Right ventricle myocardium superior (tissue), 1 donor: ENCODE measurements around the gene CLEC1B. TPM values are rescaled to one million over a fixed set of nuclear protein-coding genes. Genes with fewer than 3 reads are reported as not detected.
"Not testable (repeated sequence)": the region's sequence is repeated elsewhere in the genome, so short reads cannot be mapped to it uniquely, and the experiment has no call there.

ENCODE experiments used
- ATAC-seq: fragments of 200-7000 bp; cut with Tn5 transposase; one replicate; pipeline ENCODE4 v1.9.1; 2020; ENCODE audit warnings: mild to moderate bottlenecking; ENCODE audit not compliant: poor library complexity
- DNase-seq: peaks from one replicate; pipeline ENCODE4 v3.0.0-alpha.2; 2020
- intact Hi-C: fragments of 100-400 bp; cut with DNase I; formaldehyde crosslinking; loops from one replicate; pipeline ENCODE4 v1.11.2; 2022
- total RNA-seq: library from RNA; stranded (reverse); fragmentation: NEBNext Ultra II Directional; extraction: Animal tissue kit (Norgen Biotek cat#: 25700); gene quantifications from one replicate; pipeline ENCODE4 v1.2.1, GENCODE V29; 2021
- donor health status: DM: no; HTN: yes; CAD: no; lungs with severe emphysema.

The CLEC1B gene
- total RNA-seq, 1 donor from 2014 or later, result not detected

DNA sequence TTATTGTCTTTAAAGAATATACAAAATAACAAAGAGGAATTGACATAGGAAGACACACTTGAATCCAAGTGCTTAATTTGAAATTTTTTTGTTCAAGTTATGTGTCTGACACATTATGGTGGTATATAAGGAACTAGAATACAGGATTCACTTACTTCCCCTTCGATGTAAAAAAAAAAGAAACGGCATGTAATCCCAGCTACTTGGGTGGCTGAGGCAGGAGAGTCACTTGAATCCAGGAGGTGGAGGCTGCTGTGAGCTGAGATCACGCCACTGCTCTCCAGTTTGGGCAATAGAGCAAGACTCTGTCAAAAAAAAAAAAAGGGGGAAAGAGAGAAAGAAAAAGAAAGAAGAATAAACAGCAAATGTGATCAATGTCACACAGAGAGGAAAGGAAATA is 18.8 kb downstream of the CLEC1B start:
- intact Hi-C loops, result no loop called here
- ATAC-seq (no peak), DNase-seq (no peak)

DNA sequence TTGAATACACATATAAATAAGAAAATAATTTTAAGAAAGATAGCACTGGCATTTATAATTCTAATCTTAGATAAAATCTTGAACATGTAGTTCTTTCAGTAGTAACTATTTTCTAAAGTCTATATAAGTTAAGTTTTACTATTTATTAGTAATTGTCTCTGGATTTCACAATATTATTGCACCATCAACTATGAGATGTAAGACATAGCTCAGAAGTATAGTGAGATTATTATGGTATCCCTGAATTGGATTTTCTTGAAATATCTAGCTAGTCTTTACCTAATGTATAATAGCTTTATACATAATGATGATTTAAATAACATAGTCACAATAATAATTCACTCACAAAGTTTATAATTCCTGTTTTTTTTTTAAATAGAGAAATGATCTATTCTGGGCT is 21.0 kb downstream of the CLEC1B start:
- intact Hi-C loops, result no loop called here
- DNase-seq (no peak), ATAC-seq (no peak)

DNA sequence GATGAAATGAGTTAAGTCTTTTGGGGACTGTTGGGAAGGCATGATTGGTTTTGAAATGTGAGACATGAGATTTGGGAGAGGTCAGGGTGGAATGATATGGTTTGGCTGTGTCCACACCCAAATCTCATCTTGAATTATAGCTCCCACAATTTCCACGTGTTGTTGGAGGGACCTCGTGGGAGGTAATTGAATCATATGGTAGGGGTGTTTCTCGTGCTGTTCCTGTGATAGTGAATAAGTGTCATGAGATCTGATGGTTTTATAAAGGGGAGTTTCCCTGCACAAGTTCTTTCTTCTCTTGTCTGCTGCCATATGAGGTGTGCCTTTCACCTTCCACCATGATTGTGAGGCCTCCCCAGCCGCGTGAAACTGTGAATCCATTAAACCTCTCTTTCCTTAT is 22.3 kb downstream of the CLEC1B start:
- DNase-seq, intact Hi-C loops, ATAC-seq: not testable (repeated sequence)

DNA sequence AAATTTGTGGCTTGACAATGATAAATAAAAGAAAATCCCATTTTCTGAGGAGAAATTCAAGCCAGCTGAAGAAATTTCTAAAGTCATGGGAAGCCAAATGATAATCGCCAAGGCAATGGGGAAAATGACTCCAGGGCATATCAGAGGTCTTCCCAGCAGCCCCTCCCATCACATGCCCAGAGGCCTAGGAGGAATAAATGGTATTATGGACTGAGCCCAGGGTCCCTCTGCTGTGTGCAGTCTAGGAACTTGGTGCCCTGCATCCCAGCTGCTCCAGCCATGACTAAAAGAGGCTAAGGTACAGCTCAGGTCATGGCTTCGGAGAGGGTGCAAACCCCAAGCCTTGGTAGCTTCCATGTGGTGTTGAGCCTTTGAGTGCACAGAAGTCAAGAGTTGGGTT is 23.3 kb downstream of the CLEC1B start:
- DNase-seq (no peak), ATAC-seq (no peak)
- intact Hi-C loops, result no loop called here

DNA sequence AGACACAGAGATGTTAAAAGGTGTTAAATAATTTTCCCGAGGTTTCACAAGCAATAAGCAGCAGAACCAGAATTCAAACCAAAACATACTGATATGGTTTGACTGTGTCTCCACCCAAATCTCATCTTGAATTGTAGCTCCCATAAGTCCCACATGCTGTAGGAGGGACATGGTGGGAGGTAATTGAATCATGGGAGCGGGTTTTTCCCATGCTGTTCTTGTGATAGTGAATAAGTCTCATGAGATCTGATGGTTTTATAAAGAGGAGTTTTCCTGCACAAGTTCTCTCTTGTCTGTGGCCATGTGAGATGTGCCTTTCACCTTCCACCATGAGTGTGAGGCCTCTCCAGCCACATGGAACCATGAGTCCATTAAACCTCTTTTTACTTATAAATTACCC is 24.2 kb downstream of the CLEC1B start:
- DNase-seq, intact Hi-C loops, ATAC-seq: not testable (repeated sequence)

DNA sequence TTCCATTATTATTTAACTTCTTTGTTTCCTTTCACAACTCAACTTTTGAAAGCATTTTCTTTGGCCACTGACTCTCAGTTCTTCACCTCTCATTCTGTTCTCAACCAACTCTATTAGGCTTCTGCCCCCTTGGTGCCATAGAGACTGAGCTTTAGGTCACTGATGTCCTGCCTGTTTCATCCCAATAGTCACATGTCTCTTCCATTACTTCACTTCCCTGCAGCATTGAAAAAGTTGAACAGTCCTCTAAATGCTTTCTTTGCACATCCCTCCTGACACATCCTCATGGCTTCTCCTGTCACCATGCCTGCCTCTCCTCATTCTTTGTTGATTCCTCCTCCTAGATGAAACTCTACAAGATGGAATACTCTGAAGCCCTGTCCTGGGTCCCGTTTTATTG is 25.0 kb downstream of the CLEC1B start:
- ATAC-seq (no peak), DNase-seq (no peak)
- intact Hi-C loops, result no loop called here

DNA sequence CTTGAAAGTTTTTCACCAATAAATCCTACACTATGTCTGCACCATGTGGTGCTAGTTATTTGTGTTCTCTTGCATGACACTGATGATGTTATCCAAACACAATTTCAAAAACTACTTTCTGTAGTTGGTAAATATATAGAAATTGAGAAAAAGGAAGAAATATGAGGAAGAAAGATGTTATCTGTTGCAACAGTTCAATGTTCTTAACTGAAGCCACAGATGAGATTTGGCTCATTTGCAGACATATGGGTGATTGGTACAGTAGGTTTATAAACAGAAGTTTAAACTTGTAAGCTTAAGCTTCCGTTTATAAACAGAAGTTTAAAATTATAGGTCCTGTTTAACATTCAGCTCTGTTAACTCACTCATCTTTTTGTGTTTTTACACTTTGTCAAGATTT is 27.7 kb downstream of the CLEC1B start, which contains the start of gene CLEC12A:
CLEC12A (plus strand) TSS at position 229 of the 400 bp plus-strand sequence. CDS start 188 bp downstream, outside the sequence.
- intact Hi-C loops, result no loop called here
- DNase-seq, result no peak
- ATAC-seq, result no peak

DNA sequence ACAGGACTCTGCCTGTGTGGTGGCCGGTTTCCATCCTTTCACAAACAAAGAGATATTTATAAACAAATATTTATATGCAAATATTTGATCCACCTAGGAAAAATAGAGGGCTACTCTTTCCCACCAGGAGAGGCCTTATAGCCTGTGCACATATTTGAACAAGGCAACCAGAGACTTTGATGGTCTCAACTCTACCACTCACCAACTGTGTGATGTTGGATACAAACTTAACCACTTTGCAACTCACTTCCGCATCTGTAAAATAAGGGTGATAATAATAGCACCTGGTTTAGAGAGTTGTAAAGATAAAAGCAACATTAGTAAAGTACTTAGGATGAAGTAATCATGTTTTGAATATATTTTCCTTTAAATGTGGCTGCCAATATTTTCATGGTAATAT is 29.2 kb downstream of the CLEC1B start:
- ATAC-seq, result no peak
- DNase-seq, result no peak
- intact Hi-C loops, result no loop called here

DNA sequence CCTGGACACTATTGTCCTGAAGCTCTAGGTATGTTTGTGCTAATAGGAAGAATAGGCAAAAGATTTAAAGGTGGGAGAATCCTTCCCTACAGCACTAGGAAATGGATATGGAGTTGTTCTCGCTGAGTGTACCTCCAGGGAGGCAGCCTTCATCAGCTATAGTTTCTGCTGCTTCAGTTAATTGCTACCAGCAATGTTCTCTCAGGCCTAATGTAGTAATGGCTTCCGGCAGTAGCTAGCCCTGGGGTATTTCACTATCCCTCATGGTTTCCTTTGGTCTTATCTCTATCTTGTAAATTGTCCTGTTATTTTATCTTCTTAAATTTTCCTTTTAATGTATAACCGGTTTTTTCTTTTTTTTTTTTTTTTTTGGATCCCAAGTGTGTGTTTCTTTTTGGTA is 37.0 kb downstream of the CLEC1B start:
- DNase-seq (no peak), ATAC-seq (no peak)
- intact Hi-C loops, result no loop called here

DNA sequence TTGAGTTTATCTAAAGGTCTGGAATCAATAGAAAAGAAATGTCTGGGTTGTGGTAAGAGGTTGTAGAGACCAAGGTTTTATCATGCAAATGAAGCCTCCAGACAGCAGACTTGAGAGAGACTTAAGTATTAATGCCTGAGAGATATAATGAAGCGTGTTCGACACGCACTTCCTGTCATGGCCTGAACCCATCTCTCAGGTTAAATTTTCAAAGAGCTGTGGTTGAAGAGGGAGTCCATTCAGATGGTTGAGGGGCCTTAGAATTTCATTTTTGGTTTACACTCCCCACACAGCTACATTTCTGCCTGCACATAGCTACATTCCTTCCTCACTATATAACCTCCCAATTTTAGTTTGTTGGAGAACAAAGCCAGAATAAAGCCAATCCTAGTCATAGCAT is 37.8 kb downstream of the CLEC1B start:
- intact Hi-C loops, result no loop called here
- ATAC-seq (no peak), DNase-seq (no peak)

DNA sequence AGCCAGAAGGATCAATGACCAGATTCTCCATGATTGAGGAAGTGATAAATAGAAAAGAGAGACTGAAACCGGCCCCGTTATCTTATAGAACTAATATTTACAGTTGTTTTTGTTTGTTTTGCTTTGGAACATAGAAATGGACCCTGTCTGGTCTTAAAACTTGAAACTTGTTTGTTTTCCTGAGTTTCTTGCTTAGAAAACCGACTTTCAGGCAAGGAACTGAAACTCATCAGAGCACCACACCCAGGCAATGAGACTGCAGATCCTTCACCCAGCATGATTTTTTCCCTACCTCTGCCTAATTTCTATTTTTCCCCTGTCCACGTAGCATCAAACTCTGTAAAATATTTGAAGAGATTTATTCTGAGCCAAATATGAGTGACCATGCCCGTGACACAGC is 38.3 kb downstream of the CLEC1B start:
- DNase-seq (no peak), ATAC-seq (no peak)
- intact Hi-C loops, result no loop called here

DNA sequence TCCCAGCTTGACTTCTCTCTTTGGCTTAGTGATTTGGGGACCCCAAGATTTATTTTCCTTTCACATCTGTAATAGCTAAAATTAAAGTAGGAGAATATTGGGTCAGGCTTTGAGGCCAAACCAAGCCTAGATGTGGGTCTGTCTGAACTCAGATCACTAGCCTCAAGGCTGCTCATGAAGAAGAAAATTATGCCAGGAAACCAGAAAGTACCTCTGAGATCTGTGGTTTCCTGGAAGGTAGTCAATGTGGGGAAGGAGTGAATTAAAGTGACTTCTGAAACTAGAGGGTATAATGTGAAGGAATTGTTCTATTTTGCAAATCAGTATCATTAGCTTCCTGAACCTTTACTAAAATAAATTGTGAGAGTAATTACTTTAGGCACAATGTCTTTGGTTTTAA is 41.1 kb downstream of the CLEC1B start:
- ATAC-seq (no peak), DNase-seq (no peak)
- intact Hi-C loops, result no loop called here

DNA sequence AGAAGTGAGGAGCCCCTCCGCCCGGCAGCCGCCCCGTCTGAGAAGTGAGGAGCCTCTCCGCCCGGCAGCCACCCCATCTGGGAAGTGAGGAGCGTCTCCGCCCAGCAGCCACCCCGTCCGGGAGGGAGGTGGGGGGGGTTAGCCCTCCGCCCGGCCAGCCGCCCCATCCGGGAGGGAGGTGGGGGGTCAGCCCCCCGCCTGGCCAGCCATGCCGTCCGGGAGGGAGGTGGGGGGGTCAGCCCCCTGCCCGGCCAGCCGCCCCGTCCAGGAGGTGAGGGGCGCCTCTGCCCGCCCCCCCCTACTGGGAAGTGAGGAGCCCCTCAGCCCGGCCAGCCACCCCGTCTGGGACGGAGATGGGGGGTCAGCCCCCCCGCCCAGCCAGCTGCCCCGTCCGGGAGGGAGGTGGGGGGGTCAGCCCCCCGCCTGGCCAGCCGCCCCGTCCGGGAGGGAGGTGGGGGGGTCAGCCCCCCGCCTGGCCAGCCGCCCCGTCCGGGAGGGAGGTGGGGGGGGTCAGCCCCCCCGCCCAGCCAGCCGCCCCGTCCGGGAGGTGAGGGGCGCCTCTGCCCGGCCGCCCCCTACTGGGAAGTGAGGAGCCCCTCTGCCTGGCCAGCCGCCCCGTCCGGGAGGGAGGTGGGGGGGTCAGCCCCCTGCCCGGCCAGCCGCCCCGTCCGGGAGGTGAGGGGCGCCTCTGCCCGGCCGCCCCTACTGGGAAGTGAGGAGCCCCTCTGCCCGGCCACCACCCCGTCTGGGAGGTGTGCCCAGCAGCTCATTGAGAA is 45.8 kb downstream of the CLEC1B start:
- ATAC-seq, DNase-seq, intact Hi-C loops: not testable (repeated sequence)

DNA sequence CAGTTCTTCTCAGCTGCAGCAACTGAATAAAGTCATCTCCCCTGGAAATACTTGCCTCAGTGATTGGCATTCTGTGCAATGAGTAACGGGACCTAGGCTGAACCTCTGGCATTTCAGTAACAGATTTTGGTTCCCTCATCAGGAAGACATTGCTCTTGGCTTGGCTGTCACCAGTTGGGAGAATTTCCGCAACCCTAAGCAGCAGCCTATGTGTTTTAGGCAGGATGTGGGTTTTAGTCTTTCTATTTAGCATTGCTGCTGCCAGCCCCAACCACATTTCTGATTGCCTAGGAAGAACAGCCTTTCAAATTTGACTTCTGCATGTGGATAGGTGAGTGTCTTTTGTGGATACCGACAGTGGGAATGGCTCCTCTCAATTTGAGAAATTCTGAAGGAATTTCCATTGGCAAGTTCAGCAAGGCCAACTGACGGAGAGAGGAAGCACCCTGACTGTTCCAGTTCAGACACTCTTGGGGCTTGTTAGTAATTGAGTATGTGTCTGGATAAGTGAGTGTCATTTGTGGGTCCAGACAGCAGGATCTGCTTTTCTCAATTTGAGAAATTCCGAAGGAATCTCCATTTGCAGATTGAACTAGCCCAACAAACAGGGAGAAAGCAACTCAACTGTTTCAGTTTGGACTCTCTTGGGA is 47.8 kb downstream of the CLEC1B start:
- no peak for DNase-seq
- intact Hi-C loops, result no loop called here
- no peak for ATAC-seq

DNA sequence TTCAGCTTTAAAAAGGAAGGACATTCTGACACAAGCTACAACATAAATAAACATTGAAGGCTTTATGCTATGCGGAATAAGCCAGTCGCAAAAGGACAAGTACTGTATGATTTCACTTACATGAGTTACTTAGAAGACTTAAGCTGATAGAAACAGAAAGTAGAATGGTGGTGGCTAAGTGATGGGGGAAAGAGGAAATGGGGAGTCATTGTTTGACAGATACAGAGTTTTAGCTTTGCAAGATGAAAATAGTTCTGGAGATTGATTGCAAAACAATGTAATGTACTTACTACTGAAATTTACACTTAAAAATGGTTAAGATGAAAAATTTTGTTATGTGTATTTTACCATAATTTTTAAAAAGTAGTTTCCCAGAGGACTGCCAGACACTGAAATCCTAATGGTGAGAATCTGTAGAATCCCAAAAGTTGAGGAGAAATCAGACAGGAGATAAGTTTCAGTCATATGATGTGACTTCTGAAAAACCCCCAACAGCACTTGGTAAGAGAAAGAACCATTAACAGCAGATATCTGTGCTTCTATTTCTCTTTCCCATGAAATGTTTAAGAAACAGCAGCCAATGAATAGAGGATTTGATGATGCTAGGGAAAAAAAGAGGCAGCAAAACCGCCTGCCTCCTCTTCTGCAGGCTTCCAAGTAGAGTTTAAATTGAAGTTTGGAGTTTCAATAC is 50.2 kb downstream of the CLEC1B start:
- intact Hi-C loops, result no loop called here
- DNase-seq (no peak), ATAC-seq (peak; percentile 61)

DNA sequence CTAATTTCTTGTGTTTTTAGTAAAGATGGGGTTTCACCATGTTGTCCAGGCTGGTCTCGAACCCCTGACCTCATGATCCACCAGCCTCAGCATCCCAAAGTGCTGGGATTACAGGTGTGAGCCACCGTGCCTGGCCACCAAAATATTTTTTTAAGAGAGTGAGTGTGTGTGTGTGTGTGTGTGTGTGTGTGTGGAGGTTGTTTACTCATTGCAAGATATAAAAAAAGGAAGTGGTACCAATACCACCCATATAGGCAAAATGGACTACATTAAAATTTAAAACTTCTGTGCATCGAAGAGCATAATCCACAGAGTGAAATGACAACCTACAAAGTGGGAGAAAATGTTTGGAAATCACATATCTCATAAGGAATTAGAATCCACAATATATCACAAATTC is 51.2 kb downstream of the CLEC1B start:
- DNase-seq (no peak), ATAC-seq (no peak)
- intact Hi-C loops, result no loop called here

DNA sequence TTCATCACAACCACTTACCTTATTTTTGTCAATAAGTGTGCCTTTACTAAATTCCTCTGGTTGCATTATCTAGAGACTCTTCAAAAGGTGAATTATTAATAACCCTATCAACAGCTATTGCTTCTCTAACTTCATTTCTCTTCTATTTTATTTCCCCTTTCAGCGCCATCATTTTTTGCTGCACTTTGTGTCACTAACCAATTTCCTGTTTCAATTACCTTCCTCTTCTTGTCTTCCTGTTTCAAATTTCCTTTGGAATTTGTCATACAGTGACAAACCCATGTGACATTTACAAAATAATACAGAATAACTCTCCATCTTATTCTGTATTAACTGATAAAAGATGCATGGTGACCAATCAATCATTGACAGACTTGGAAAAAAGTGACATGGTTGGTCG is 54.5 kb downstream of the CLEC1B start:
- intact Hi-C loops, result no loop called here
- no peak for ATAC-seq
- no peak for DNase-seq

DNA sequence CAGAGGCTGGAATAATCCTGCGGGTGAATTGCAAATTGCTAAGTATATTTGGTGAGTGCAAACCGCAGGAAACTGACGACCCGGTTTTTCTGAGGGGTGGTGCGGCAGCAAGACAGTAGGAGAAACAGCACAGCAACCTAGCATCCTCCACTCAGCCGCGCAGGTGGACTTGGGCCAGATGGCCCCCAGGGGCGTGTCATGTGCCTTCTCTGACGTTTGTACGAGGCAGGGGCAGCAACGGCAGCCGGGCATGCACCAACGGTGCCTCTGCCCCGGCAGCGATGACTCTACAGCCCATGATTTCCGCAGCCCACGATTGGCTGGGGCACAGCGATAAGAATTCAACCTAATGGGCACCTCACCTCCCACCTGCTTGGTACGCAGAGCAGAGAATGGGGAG is 55.7 kb downstream of the CLEC1B start:
- DNase-seq (peak; percentile 41), ATAC-seq (no peak)
- intact Hi-C loops, result no loop called here
